Sigmoid colon (tissue), 7 donors: ENCODE measurements around the gene CCNJ. TPM values are rescaled to one million over a fixed set of nuclear protein-coding genes. Genes with fewer than 3 reads are reported as not detected.
"Not testable (repeated sequence)": the region's sequence is repeated elsewhere in the genome, so short reads cannot be mapped to it uniquely, and the experiment has no call there.

ENCODE experiments used
- DNase-seq: peaks from one replicate; pipeline ENCODE4 v3.0.0-alpha.2; 2019
- H3K27ac ChIP-seq, 4 donors: fragments of 200-600 bp; sonication (generic); one replicate each; pipeline ENCODE4 v1.5.1; 2016 to 2019; ENCODE audit warnings: mild to moderate bottlenecking in 1 of 4
- H3K27me3 ChIP-seq, 3 donors: fragments of 200-600 bp; sonication (generic); one replicate each; pipeline ENCODE4 v1.5.1; 2019; ENCODE audit warnings: mild to moderate bottlenecking in 1 of 3
- H3K36me3 ChIP-seq, 4 donors: fragments of 200-600 bp; sonication (generic); one replicate each; pipeline ENCODE4 v1.5.1; 2016 to 2019
- H3K4me1 ChIP-seq, 4 donors: fragments of 200-600 bp; sonication (generic); one replicate each; pipeline ENCODE4 v1.5.1; 2017 to 2019
- H3K4me3 ChIP-seq, 4 donors: fragments of 200-600 bp; sonication (generic); one replicate each; pipeline ENCODE4 v1.5.1; 2017 to 2019; ENCODE audit warnings: mild to moderate bottlenecking in 2 of 4, moderate library complexity in 1 of 4
- H3K9me3 ChIP-seq, 4 donors: fragments of 200-600 bp in 3 of 4; sonication (generic) in 3 of 4; one replicate each; pipeline versions ENCODE4 v1.5.1 to v1.6.1; 2013 to 2019
- CTCF ChIP-seq, 4 experiments: fragments of 450-650 bp in 3 of 4; fragments of 200-600 bp in 1 of 4; IDR thresholded peaks; one replicate each; pipeline ENCODE4 v1.5.1; 2016 to 2019; ENCODE audit warnings: antibody characterized with exemption in 4 of 4, mild to moderate bottlenecking in 3 of 4, moderate library complexity in 2 of 4
- EP300 ChIP-seq, 4 donors: sonication (generic); formaldehyde crosslinking; IDR thresholded peaks; one replicate each; pipeline ENCODE4 v1.6.1; 2017; ENCODE audit warnings: antibody characterized with exemption in 4 of 4
- POLR2A ChIP-seq, 2 donors: fragments of 450-650 bp; IDR thresholded peaks; one replicate each; pipeline ENCODE4 v1.6.1; 2016; ENCODE audit warnings: antibody characterized with exemption in 2 of 2, mild to moderate bottlenecking in 2 of 2, moderate library complexity in 2 of 2
- POLR2AphosphoS5 ChIP-seq, 4 donors: sonication (generic); formaldehyde crosslinking; IDR thresholded peaks; one replicate each; pipeline ENCODE4 v1.6.1; 2017; ENCODE audit warnings: antibody characterized with exemption in 4 of 4
- WGBS, 2 donors: extraction: QIAGEN DNeasy Blood & Tissue Kit; methylation state at CpG; one replicate each; pipeline ENCODE4 v1.1.7; 2013; 5-methylcytosine and 5-hydroxymethylcytosine counted together
- intact Hi-C: fragments of 100-400 bp; cut with DNase I; formaldehyde crosslinking; loops from one replicate; pipeline ENCODE4 v1.15.1; 2023
- polyA plus RNA-seq, 3 donors: library from polyadenylated mRNA; stranded (reverse); fragments of 200-250 nt; gene quantifications; one replicate each; pipeline ENCODE4 v1.2.3, GENCODE V29; 2013
- total RNA-seq, 4 donors: library from RNA; depleted of rRNA; stranded (reverse); fragments of >200 nt; gene quantifications; one replicate each; pipeline ENCODE4 v1.1.0, GENCODE V29; 2016
- donor health status: healthy with polysubstance abuse.
- donor health status: Bipolar disorder and iron deficiency.
- donor health status: healthy.

CCNJ gene
- total and polyA plus RNA-seq, 7 donors = 1.8 to 6.4 (median 3.5) TPM

- Histone ChIP-seq H3K27me3 (no peaks in the 10 kb centered on the region), H3K4me3 (peak overlapping the region; percentile 65 to 79 (median 70)), H3K36me3 (no peaks in the 10 kb centered on the region), H3K27ac (peak overlapping the region; percentile 83 to 93 (median 88)), H3K4me1 (peaks cover 0 to 21% (median 10%) of the 10 kb centered on the region in 4 donors), H3K9me3 (no peaks in the 10 kb centered on the region)
- no peak for DNase-seq
- TF ChIP-seq POLR2AphosphoS5 (IDR thresholded peaks at IDR 0.05) (no peak), CTCF (IDR thresholded peaks at IDR 0.05) (no peak), POLR2A (IDR thresholded peaks at IDR 0.05) (no peak), EP300 (IDR thresholded peaks at IDR 0.05) (no peak)
- 17 to 47% methylated on average over 8 of the region's 8 CpGs for WGBS, 2 donors
- intact Hi-C loops = no loop called here
Observed at GRCh38 chr10:96044736-96045135, 1.4 kb downstream of the CCNJ start.

- Histone ChIP-seq H3K4me1 (peaks cover 0 to 21% (median 10%) of the 10 kb centered on the region in 4 donors), H3K36me3 (peaks cover 0 to 11% (median 0%) of the 10 kb centered on the region in 4 donors), H3K9me3 (no peaks in the 10 kb centered on the region), H3K27me3 (no peaks in the 10 kb centered on the region), H3K27ac (no peak overlapping the region), H3K4me3 (no peak overlapping the region)
- TF ChIP-seq POLR2A (IDR thresholded peaks at IDR 0.05) = no peak
- no peak for TF ChIP-seq CTCF (IDR thresholded peaks at IDR 0.05)
- no peak for TF ChIP-seq POLR2AphosphoS5 (IDR thresholded peaks at IDR 0.05)
- TF ChIP-seq EP300 (IDR thresholded peaks at IDR 0.05) = no peak
- no peak for DNase-seq
- intact Hi-C loops = no loop called here
- 22 to 65% methylated on average over 1 of the region's 1 CpG for WGBS, 2 donors
Observed at GRCh38 chr10:96046546-96046945, 3.2 kb downstream of the CCNJ start.

GRCh38 chr10:96047004-96047649, 3.7 kb downstream of the CCNJ start:
- peaks cover 0 to 11% (median 0%) of the 10 kb centered on the region in 4 donors for H3K36me3 ChIP-seq
- 87 to 95% methylated on average over 4 of the region's 4 CpGs for WGBS, 2 donors
- H3K4me1 ChIP-seq = peaks cover 0 to 21% (median 10%) of the 10 kb centered on the region in 4 donors
- no peaks in the 10 kb centered on the region for H3K27me3 ChIP-seq
- intact Hi-C loops = no loop called here
- TF ChIP-seq CTCF (IDR thresholded peaks at IDR 0.05) (no peak), POLR2A (IDR thresholded peaks at IDR 0.05) (no peak), EP300 (IDR thresholded peaks at IDR 0.05) (no peak), POLR2AphosphoS5 (IDR thresholded peaks at IDR 0.05) (no peak)
- DNase-seq = no peak
- H3K9me3 ChIP-seq = no peaks in the 10 kb centered on the region
- no peak overlapping the region for H3K27ac ChIP-seq
- H3K4me3 ChIP-seq = no peak overlapping the region

- H3K4me1 ChIP-seq = peaks cover 0 to 17% (median 10%) of the 10 kb centered on the region in 4 donors
- H3K4me3 ChIP-seq, H3K27ac ChIP-seq, H3K9me3 ChIP-seq, H3K27me3 ChIP-seq, intact Hi-C loops, DNase-seq: not testable (repeated sequence)
- 96 to 97% methylated on average over 3 of the region's 3 CpGs for WGBS, 2 donors
- peaks cover 0 to 11% (median 0%) of the 10 kb centered on the region in 4 donors for H3K36me3 ChIP-seq
Observed at GRCh38 chr10:96047925-96048324, 4.5 kb downstream of the CCNJ start.

GRCh38 chr10:96049340-96049739, 6.0 kb downstream of the CCNJ start:
- DNase-seq = no peak
- Histone ChIP-seq H3K27me3 (no peaks in the 10 kb centered on the region), H3K27ac (no peak overlapping the region), H3K36me3 (peaks cover 0 to 11% (median 0%) of the 10 kb centered on the region in 4 donors), H3K4me3 (no peak overlapping the region), H3K9me3 (no peaks in the 10 kb centered on the region), H3K4me1 (peaks cover 0 to 15% (median 9%) of the 10 kb centered on the region in 4 donors)
- intact Hi-C loops = no loop called here
- 78 to 93% methylated on average over 2 of the region's 2 CpGs for WGBS, 2 donors
- TF ChIP-seq EP300 (IDR thresholded peaks at IDR 0.05) = no peak
- TF ChIP-seq POLR2A (IDR thresholded peaks at IDR 0.05) = no peak
- TF ChIP-seq CTCF (IDR thresholded peaks at IDR 0.05) = no peak
- no peak for TF ChIP-seq POLR2AphosphoS5 (IDR thresholded peaks at IDR 0.05)
